Measurements from ENCODE around the gene JMJD4.
"Not testable (repeated sequence)": the region's sequence is repeated elsewhere in the genome, so short reads cannot be mapped to it uniquely, and the experiment has no call there.

Gene JMJD4

GRCh38 chr1:227733751-227734545 is 1.2 kb downstream of the JMJD4 start:
- peak; percentile 20 for DNase-seq (ENCODE audit: low read depth, low spot score)
- peak overlapping the region; percentile 8 for H3K27ac ChIP-seq

- DNase-seq (ENCODE audit: low read depth, low spot score): no peak
- no peak overlapping the region for H3K27ac ChIP-seq
Measured at GRCh38 chr1:227733309-227733705, 1.8 kb downstream of the JMJD4 start.

DNA sequence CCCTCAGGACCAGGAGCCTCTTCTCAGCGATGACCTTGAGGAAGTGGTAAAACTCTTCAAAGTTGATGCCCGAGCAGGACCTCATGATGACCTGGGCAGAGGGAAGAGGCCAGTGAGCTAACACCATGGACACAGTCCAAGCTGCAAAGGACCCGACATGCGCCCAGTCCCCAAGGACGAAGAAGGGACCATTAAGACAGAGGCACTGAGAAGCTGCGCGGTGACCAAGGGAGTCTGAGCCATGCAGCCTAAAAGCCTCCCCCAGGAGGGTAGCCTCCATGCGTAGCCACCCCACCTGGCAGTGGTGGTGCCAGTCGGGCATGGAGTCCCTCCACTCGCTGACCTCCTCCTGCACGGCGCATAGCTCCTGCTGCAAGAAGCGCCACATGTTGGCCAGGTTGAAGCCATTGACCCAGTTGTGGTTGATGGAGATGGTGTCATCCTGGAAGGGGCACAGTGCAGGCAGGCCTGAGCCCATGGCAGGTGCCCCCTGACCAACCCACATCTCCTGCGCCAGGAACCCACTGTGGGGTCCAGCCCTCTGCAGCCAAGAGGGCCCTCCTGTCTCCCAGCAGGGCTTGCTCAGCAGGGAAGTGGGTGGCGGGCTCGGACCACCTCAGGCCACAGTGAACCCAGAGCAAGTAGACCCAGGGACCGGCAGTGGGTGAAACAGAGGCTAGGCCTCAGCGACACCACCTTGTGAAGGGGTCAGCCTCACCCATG is 2.4 kb downstream of the JMJD4 start:
- no peak for DNase-seq (ENCODE audit: low read depth, low spot score)

DNA sequence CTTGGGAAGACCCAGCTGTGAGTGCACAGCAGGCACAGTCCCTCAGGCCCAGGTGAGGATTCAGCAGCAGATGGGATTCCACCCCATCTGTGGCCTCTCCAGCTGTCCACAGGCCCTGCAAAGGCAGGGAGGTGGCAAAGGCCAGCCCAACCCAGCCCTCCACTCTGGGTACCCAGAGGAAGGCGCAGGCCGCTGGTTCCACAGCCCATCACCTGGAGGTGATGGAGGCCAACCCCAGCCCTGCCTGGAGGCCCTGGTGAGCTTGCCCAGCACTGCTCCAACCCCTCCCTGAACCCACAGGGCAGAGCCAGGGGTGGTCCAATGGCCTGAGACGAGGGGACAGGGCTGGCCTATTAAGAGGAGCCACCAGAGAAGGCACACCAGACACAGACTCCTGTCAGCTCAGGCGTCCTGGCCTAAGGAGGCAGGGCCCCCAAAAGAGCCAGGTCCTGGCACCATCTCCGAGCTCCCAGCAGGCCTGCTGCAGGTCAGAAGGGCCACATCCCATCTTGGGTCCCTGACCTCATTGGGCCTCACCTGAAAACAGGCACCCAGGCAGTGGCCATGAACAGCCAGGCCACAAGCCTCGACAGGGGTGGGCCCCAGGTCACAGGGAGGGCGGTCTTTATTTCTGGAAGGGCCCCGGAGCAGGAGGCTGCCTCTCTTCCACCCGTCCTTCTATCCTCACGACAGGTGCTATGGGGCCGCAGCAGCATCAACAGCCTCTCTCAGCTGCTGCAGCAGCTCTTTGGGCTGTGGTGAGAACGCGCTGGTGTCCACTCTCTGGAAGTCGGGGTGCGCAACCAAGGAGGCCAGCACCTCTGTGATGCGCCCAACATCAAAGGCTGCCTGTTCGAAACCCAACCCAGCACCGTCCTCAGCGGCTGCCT is 3.2 kb downstream of the JMJD4 start:
- no peak overlapping the region for H3K27ac ChIP-seq
- DNase-seq (ENCODE audit: low read depth, low spot score): no peak

More for the DNA sequence above, 2.4 kb downstream of the JMJD4 start:
- H3K27ac ChIP-seq: no peak overlapping the region

DNA sequence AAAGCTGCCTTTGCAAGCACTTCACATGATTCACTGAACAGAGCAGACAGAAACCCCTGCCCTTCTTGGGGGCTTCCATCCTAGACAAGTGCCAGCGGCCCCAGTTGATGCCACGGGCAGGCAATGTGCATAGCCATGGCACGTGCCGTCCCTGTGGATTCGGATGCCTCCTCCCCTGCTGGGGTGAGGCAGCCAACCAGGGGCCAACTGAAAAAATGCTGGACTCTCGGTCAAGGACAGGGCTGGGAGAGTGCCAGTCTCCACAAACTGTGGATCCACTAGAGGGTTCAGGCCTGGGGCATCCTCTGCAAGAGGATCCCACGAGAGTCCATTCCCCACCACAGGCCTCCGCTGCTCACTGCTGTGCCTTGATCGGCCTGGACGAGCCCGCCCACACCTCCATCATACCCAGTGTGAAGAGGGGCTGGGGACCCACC is 3.8 kb downstream of the JMJD4 start:
- H3K27ac ChIP-seq: no peak overlapping the region
- no peak for DNase-seq (ENCODE audit: low read depth, low spot score)

GRCh38 chr1:227730630-227731151 is 4.4 kb downstream of the JMJD4 start:
- DNase-seq (ENCODE audit: low read depth, low spot score): no peak
- H3K27ac ChIP-seq: no peak overlapping the region

GRCh38 chr1:227729881-227730629 is 5.0 kb downstream of the JMJD4 start:
- H3K27ac ChIP-seq: no peak overlapping the region
- no peak for DNase-seq (ENCODE audit: low read depth, low spot score)

DNA sequence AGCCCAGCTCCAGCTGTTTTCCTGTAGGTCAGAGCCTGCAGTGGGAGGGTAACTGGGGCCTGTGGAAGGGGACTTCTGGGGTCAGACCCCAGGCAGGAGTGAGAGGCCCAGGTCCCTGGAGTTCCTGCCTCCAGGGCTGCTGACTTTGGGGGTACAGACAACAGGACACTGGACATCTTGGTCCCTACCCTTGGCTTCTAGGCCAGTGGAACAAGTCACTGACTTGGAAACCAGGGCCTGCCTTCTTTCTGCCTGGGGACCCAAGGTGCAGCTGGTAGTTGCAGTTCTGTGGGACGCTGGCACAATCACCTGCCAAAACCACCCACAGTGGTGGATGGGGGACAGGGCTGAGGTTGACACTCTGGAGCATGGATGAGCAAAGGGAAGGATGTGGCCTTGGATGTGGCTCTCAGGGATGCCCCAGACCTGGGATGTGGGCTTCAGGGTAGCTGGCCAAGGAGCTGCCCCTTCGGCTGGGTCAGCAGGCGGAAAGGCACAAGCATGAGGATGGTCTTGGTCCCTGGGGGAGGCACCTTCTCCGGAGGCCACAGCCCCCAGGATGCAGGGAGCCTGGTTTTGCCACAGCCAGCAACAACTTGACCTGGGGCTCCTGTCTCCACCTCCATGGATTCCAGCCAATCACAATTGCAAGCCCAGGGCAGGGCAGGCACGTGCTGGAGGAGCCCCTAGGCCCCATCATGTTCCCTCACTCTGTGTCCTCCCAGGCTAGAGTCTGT is 5.8 kb downstream of the JMJD4 start:
- DNase-seq (ENCODE audit: low read depth, low spot score): no peak
- no peak overlapping the region for H3K27ac ChIP-seq

- no peak for DNase-seq (ENCODE audit: low read depth, low spot score)
- H3K27ac ChIP-seq: no peak overlapping the region
Measured at GRCh38 chr1:227728892-227729143, 6.3 kb downstream of the JMJD4 start.

DNA sequence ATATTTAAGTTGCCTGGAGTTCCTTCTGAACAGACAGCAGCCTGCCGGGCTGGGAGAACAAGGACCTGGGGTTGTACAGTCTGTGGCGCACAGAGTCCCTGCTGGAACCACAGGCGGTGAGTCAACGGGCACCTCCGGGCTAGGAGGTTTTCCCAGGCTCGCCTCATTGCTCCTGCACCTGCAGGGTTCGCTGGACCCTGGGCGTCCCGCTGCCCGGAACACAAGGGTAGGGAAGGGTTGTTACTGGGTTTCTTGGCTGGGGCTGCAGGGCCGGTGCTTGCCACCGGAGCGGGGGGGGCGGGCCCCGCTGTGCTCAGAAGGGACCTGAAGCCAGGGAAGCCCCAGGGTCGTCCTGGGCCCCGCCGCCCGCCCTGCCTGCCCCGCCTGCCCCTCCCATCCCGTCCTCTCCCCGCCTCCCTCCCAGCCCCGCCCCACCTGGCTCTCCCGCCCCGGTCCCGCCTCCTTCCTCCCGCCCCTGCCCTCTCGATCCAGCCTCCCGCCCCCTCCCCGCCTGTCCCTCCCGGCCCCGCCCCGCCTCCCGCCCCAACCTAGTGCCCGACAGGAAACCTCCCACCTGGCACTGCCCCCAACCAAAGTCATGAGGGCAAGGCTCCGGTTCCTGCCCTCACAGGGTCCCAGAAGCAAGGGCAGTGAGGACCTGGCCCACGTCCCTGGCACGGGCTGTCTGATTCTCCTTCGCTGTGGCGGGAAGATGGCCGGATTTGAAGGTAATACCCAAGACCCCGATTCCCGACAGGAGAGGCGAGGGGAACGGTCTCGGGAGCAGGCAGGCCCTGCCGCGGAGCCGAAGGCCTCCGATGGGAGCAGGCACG is 6.8 kb downstream of the JMJD4 start:
- H3K27ac ChIP-seq: no peak overlapping the region
- peak; percentile 34 for DNase-seq (ENCODE audit: low read depth, low spot score)

- DNase-seq (ENCODE audit: low read depth, low spot score): no peak
- no peak overlapping the region for H3K27ac ChIP-seq
Measured at GRCh38 chr1:227726924-227727599, 8.0 kb downstream of the JMJD4 start.

DNA sequence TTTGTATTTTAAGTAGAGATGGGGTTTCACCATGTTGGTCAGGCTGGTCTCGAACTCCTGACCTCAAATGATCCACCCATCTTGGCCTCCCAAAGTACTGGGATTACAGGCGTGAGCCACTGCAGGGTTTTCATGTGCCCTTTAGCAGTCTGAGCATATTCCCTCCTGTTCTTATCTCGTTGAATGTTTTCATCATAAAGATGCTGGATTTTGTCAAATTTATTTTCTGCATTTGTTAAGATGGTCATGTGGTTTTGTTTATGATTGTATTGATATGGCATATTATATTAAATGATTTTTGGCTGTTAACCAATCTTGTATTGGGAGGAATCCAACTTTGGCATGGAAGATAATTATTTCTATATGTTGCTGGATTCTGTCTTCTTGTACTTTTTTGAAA is 8.8 kb downstream of the JMJD4 start:
- no peak overlapping the region for H3K27ac ChIP-seq
- no peak for DNase-seq (ENCODE audit: low read depth, low spot score)

DNA sequence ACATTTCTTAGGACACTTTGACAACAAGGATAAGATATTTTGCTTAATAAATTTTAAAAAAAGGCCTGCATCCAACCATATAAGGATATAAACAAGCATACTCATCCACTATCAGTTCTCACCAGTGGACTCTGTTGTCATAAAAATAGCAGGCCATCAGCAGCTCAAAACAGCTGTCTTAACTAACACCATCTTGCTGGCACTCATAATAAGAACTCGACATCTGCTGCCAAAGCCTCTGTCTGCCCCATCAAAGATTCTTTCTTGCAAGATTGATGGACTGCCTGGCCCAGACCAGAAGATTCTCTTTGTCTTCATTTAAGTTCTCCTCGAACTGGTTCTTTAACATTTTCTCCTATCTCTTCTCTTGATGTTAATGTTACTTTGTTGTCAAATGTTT is 10.1 kb downstream of the JMJD4 start:
- no peak for DNase-seq (ENCODE audit: low read depth, low spot score)

DNA sequence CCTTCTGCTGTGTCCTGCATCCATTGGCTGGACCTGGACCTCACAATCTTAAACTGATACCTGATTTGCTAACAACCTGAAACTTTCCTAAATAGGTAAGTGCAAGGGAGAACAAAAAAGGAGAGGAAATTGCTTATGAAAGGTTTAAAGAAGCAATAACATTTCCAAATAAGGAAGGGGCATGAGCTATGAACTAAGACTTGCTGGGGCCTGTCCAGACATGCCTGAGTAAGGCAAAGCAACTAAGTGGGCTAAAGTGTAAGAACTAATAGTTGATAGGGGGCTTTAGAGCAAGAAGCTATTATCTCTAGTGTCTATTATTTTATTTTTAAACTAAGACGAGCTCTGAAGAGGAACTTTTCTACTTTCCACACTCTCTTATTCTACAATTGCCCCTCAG is 11.6 kb downstream of the JMJD4 start:
- no peak overlapping the region for H3K27ac ChIP-seq
- no peak for DNase-seq (ENCODE audit: low read depth, low spot score)

More for the DNA sequence above, 10.1 kb downstream of the JMJD4 start:
- H3K27ac ChIP-seq: no peak overlapping the region

- DNase-seq (ENCODE audit: low read depth, low spot score): no peak
Measured at GRCh38 chr1:227718932-227719331, 16.2 kb downstream of the JMJD4 start.

GRCh38 chr1:227712648-227713047 is 22.5 kb downstream of the JMJD4 start:
- DNase-seq (ENCODE audit: low read depth, low spot score): no peak
- H3K27ac ChIP-seq: no peak overlapping the region

More at GRCh38 chr1:227718932-227719331, 16.2 kb downstream of the JMJD4 start:
- H3K27ac ChIP-seq: no peak overlapping the region

GRCh38 chr1:227710474-227710873 is 24.6 kb downstream of the JMJD4 start:
- H3K27ac ChIP-seq; DNase-seq (ENCODE audit: low read depth, low spot score): not testable (repeated sequence)

DNA sequence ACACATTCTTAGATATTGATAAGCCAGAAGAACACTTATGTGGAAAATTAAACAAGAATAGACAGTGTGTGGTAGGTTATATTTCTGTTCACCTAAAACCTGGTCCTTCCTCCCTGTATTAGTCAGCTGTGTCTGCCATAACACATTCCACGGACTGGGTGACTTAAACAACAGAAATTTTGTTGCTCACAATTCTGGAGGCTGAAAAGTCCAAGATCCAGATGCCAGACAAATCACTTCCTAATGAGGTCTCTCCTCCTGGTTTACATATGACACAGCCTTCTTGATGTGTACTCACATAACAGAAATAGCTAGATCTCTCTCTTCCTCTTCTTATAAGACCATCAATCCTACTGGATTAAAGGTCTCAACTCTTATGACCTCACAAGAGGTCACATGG is 25.7 kb downstream of the JMJD4 start:
- no peak overlapping the region for H3K27ac ChIP-seq
- DNase-seq (ENCODE audit: low read depth, low spot score): no peak

Measured in epithelial cell of prostate (primary cell).